Vagina (tissue), 2 donors: ENCODE data around the gene PGC. TPM values are rescaled to one million over a fixed set of nuclear protein-coding genes. Genes with fewer than 3 reads are reported as not detected.

Experiments
- DNase-seq, 2 donors: peaks; one replicate each; pipeline ENCODE4 v3.0.0-alpha.2; 2017; ENCODE audit errors: extremely low spot score in 2 of 2
- H3K27ac ChIP-seq: fragments of 200-600 bp; sonication (generic); one replicate; pipeline ENCODE4 v1.5.1; 2019
- H3K27me3 ChIP-seq: fragments of 200-600 bp; sonication (generic); one replicate; pipeline ENCODE4 v1.5.1; 2019
- H3K36me3 ChIP-seq, 2 donors: fragments of 200-600 bp; sonication (generic); one replicate each; pipeline ENCODE4 v1.5.1; 2017 to 2019
- H3K4me1 ChIP-seq: fragments of 200-600 bp; sonication (generic); one replicate; pipeline ENCODE4 v1.5.1; 2019
- H3K4me3 ChIP-seq, 2 donors: fragments of 200-600 bp; sonication (generic); 1 replicate in 1 of 2; 2 replicates in 1 of 2; pipeline ENCODE4 v1.5.1; 2016 to 2019
- H3K9me3 ChIP-seq: fragments of 200-600 bp; sonication (generic); one replicate; pipeline ENCODE4 v1.5.1; 2019
- POLR2A ChIP-seq, 2 donors: fragments of 450-650 bp; IDR thresholded peaks; one replicate each; pipeline ENCODE4 v1.6.1; 2017; ENCODE audit warnings: antibody characterized with exemption in 2 of 2, mild to moderate bottlenecking in 2 of 2, moderate library complexity in 2 of 2
- POLR2AphosphoS5 ChIP-seq, 2 donors: sonication (generic); formaldehyde crosslinking; IDR thresholded peaks; one replicate each; pipeline ENCODE4 v1.9.0; 2017; ENCODE audit warnings: antibody characterized with exemption in 2 of 2, mild to moderate bottlenecking in 2 of 2, low read depth in 1 of 2; ENCODE audit not compliant: insufficient read depth in 1 of 2
- intact Hi-C: fragments of 100-400 bp; cut with DNase I; formaldehyde crosslinking; loops from one replicate; pipeline ENCODE4 v1.15.1; 2023
- total RNA-seq: library from RNA; depleted of rRNA; stranded (reverse); fragments of >200 nt; gene quantifications from one replicate; pipeline ENCODE4 v1.2.3, GENCODE V29; 2016
- TF ChIP-seq, protein P1 (sequence below), 3 experiments: fragments of 450-650 bp in 2 of 3; fragments of 200-600 bp in 1 of 3; sonication (generic) in 1 of 3; IDR thresholded peaks; one replicate each; pipeline ENCODE4 v1.5.1; 2017 to 2019; ENCODE audit warnings: antibody characterized with exemption in 3 of 3, mild to moderate bottlenecking in 2 of 3, moderate library complexity in 2 of 3

Gene PGC
- total RNA-seq, 1 donor from 2014 or later: 3.4 TPM

DNA sequence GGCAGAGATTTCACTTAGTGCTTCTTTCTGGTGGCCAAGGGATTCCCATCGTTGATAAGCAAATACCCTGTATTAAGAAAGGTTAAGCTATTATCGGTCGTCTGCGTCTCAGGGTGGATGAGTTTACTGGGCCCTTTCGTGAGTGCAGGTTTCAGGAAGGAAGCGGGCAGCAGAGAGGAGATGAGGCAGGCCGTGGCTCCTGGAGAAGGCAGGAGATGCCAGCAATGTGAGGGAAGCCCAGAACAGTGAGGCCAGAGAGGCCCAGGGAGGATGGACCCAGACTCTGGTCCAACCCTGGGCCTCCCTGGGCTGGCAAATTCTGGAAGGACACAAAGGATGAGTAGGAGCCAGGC is 23.0 kb downstream of the PGC start:
- peak overlapping the region; percentile 51 for H3K27ac ChIP-seq
- H3K4me1 ChIP-seq: peaks cover 55% of the 10 kb centered on the region
- TF ChIP-seq, protein P1, sequence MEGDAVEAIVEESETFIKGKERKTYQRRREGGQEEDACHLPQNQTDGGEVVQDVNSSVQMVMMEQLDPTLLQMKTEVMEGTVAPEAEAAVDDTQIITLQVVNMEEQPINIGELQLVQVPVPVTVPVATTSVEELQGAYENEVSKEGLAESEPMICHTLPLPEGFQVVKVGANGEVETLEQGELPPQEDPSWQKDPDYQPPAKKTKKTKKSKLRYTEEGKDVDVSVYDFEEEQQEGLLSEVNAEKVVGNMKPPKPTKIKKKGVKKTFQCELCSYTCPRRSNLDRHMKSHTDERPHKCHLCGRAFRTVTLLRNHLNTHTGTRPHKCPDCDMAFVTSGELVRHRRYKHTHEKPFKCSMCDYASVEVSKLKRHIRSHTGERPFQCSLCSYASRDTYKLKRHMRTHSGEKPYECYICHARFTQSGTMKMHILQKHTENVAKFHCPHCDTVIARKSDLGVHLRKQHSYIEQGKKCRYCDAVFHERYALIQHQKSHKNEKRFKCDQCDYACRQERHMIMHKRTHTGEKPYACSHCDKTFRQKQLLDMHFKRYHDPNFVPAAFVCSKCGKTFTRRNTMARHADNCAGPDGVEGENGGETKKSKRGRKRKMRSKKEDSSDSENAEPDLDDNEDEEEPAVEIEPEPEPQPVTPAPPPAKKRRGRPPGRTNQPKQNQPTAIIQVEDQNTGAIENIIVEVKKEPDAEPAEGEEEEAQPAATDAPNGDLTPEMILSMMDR (IDR thresholded peaks at IDR 0.05): no peak
- TF ChIP-seq POLR2AphosphoS5 (IDR thresholded peaks at IDR 0.05; ENCODE audit: insufficient read depth in 1 of 2, low read depth in 1 of 2) (no peak), POLR2A (IDR thresholded peaks at IDR 0.05) (no peak)
- no peaks in the 10 kb centered on the region for H3K9me3 ChIP-seq
- H3K36me3 ChIP-seq: no peaks in the 10 kb centered on the region
- DNase-seq: no peak
- H3K27me3 ChIP-seq: no peaks in the 10 kb centered on the region
- intact Hi-C loops: no loop called here
- H3K4me3 ChIP-seq: no peak overlapping the region

DNA sequence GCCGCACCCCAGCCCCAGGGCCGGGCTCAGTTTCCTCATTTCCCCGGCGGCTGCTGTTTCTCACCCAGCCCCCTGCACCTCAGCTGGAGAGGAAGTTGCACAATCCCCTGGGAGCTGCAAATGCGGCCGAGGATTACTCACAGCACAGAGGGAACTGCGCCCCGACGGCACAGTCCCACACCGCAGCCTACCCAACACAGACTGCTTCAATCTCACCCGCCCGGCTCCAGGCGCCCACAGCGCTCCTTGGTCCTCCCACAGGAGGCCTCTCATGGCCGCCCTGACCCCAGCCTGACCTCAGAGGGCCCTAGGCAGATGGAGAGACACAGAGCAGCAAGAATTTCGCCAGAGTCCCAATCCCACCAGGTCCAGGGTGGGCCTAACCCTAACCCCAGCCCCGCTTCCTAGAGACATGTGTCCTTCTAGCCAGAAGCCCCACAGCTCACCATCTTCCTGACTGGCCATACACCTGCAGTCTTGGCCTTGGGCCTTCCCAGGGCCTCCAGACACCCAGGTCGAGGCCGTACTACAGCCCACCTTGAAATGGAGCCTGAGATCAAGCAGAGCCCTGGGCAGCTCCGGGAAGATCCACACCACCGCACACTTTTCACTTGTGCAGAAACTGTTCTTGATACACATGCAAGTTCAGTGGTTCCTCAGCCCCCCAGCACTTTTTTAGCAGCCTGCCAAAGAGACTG is 23.5 kb downstream of the PGC start:
- H3K27ac ChIP-seq: peak overlapping the region; percentile 51
- peaks cover 55% of the 10 kb centered on the region for H3K4me1 ChIP-seq
- DNase-seq: no peak
- H3K36me3 ChIP-seq: no peaks in the 10 kb centered on the region
- TF ChIP-seq, protein P1 (IDR thresholded peaks at IDR 0.05): peak in 2 of 3 experiments; percentile 6 to 13
- peak in 1 of 2 donors; percentile 54 for TF ChIP-seq POLR2AphosphoS5 (IDR thresholded peaks at IDR 0.05; ENCODE audit: insufficient read depth in 1 of 2, low read depth in 1 of 2)
- TF ChIP-seq POLR2A (IDR thresholded peaks at IDR 0.05): no peak
- intact Hi-C loops: no loop called here
- H3K9me3 ChIP-seq: no peaks in the 10 kb centered on the region
- no peaks in the 10 kb centered on the region for H3K27me3 ChIP-seq
- peak overlapping the region in 1 of 2 donors; percentile 7 for H3K4me3 ChIP-seq

DNA sequence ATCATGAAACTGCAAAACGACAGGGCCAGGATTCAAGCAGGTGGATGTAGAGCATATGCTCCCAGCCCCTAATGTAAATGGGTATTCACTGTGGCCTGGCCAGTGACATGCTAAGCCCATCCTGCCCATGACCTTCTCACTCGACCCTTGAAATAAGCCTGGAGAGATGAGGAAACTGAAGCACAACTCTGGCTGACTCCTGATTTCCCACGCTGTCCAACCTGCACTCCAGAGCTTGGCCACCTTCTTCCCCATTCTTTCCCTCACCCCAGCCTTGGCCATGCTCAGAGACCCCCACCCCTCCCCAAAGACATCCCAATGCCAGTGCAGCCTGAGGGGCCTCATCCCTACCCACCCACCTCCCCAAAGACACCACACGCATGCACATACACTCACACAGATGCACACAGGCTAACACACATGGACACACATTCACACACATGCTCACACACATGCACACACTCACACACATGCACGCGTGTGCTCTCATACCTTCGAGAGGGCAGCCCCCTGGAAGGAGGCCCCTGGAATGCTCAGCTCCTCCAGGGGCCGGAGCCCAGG is 24.1 kb downstream of the PGC start:
- no peaks in the 10 kb centered on the region for H3K36me3 ChIP-seq
- peaks cover 55% of the 10 kb centered on the region for H3K4me1 ChIP-seq
- H3K4me3 ChIP-seq: peak overlapping the region in 1 of 2 donors; percentile 7
- DNase-seq: no peak
- no peak for TF ChIP-seq POLR2A (IDR thresholded peaks at IDR 0.05)
- TF ChIP-seq POLR2AphosphoS5 (IDR thresholded peaks at IDR 0.05; ENCODE audit: insufficient read depth in 1 of 2, low read depth in 1 of 2): no peak
- TF ChIP-seq, protein P1 (IDR thresholded peaks at IDR 0.05): no peak
- H3K27me3 ChIP-seq: no peaks in the 10 kb centered on the region
- H3K27ac ChIP-seq: peak overlapping the region; percentile 51
- no peaks in the 10 kb centered on the region for H3K9me3 ChIP-seq
- intact Hi-C loops: no loop called here

DNA sequence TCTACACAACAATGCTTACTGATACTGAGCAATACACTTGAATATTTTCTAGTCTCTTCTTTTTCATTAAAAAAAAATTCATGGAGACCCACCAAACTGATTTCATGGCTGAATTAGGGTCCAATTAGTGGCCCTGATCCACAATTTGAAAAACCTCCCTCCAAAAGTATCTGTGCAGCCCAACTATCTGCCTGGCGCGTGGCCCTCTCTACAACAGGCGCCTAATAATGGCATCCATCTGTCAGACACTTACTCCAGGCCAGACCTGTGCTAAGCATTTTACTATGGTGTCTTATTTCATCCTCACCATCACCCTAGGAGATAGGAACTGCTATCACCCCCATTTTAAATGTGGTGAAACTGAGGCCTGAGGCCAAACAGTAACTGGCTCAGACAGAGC is 25.8 kb downstream of the PGC start:
- Histone ChIP-seq H3K4me3 (no peak overlapping the region), H3K36me3 (no peaks in the 10 kb centered on the region), H3K4me1 (peaks cover 63% of the 10 kb centered on the region), H3K27me3 (no peaks in the 10 kb centered on the region), H3K9me3 (no peaks in the 10 kb centered on the region), H3K27ac (no peak overlapping the region)
- DNase-seq: no peak
- TF ChIP-seq POLR2A (IDR thresholded peaks at IDR 0.05): no peak
- intact Hi-C loops: no loop called here

DNA sequence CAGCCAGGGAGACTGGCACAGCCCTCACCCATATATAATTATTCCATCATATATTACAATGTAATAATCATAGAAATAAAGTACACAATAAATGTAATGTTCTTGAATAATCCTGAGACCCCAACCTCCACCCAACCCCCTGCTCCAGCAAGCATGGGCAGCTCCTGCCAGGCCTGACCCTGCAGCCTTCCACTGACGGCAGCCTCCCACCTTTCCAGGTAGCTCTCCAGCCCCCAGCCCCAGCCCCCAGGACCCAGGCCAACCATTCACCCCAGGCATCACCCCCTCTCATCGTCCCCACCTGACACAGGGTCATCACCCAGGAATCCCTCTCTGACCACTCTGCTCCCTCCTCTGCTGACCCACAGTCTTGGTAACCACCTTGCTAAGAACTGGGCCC is 26.4 kb downstream of the PGC start:
- DNase-seq: no peak
- no peaks in the 10 kb centered on the region for H3K27me3 ChIP-seq
- TF ChIP-seq, protein P1 (IDR thresholded peaks at IDR 0.05): no peak
- TF ChIP-seq POLR2A (IDR thresholded peaks at IDR 0.05) (no peak), POLR2AphosphoS5 (IDR thresholded peaks at IDR 0.05; ENCODE audit: insufficient read depth in 1 of 2, low read depth in 1 of 2) (no peak)
- H3K36me3 ChIP-seq: no peaks in the 10 kb centered on the region
- intact Hi-C loops: no loop called here
- peaks cover 67% of the 10 kb centered on the region for H3K4me1 ChIP-seq
- H3K4me3 ChIP-seq: no peak overlapping the region
- H3K27ac ChIP-seq: no peak overlapping the region
- no peaks in the 10 kb centered on the region for H3K9me3 ChIP-seq
